Muscle of leg (tissue), 11 donors: ENCODE results near the gene MSI2. TPM values are rescaled to one million over a fixed set of nuclear protein-coding genes. Genes with fewer than 3 reads are reported as not detected.

ENCODE experiments used
- DNase-seq: peaks from one replicate; pipeline ENCODE4 v3.0.0; 2013
- H3K27ac ChIP-seq: one replicate; pipeline ENCODE4 v1.5.1; 2013; ENCODE audit warnings: mild to moderate bottlenecking, low read length, control low read depth
- H3K27me3 ChIP-seq: one replicate; pipeline ENCODE4 v1.6.1; 2013; ENCODE audit warnings: low read length; ENCODE audit not compliant: control insufficient read depth, insufficient read depth
- H3K36me3 ChIP-seq: one replicate; pipeline ENCODE4 v1.6.1; 2013; ENCODE audit warnings: low read length; ENCODE audit not compliant: control insufficient read depth, insufficient read depth
- H3K4me1 ChIP-seq: one replicate; pipeline ENCODE4 v1.6.1; 2013; ENCODE audit warnings: low read length; ENCODE audit not compliant: control insufficient read depth, insufficient read depth
- H3K4me3 ChIP-seq: one replicate; pipeline ENCODE4 v1.5.1; 2013; ENCODE audit warnings: low read length, control low read depth
- H3K9me3 ChIP-seq: replicated peaks from 2 replicates; pipeline ENCODE4 v1.6.1; 2013; ENCODE audit warnings: low read depth, low read length; ENCODE audit not compliant: control insufficient read depth
- WGBS: methylation state at CpG from one replicate; pipeline ENCODE4 v1.1.5; 2013; ENCODE audit warnings: missing lambda C conversion rate; ENCODE audit not compliant: insufficient coverage; 5-methylcytosine and 5-hydroxymethylcytosine counted together
- polyA plus RNA-seq, 8 donors: library from polyadenylated mRNA; unstranded; fragments of 120-200 nt; gene quantifications; one replicate each; pipeline versions ENCODE4 v1.2.1 to v1.2.3, GENCODE V29; 2013; ENCODE audit warnings: inconsistent platforms in 1 of 8, low replicate concordance in 1 of 8; ENCODE audit not compliant: insufficient read length in 8 of 8, insufficient read depth in 1 of 8
- total RNA-seq: library from RNA; stranded (reverse); fragments of 120-200 nt; gene quantifications from one replicate; pipeline ENCODE4 v1.2.4, GENCODE V29; 2013

Gene MSI2
- total and polyA plus RNA-seq, 9 donors = 21.5 to 32.0 (median 27.4) TPM

DNA sequence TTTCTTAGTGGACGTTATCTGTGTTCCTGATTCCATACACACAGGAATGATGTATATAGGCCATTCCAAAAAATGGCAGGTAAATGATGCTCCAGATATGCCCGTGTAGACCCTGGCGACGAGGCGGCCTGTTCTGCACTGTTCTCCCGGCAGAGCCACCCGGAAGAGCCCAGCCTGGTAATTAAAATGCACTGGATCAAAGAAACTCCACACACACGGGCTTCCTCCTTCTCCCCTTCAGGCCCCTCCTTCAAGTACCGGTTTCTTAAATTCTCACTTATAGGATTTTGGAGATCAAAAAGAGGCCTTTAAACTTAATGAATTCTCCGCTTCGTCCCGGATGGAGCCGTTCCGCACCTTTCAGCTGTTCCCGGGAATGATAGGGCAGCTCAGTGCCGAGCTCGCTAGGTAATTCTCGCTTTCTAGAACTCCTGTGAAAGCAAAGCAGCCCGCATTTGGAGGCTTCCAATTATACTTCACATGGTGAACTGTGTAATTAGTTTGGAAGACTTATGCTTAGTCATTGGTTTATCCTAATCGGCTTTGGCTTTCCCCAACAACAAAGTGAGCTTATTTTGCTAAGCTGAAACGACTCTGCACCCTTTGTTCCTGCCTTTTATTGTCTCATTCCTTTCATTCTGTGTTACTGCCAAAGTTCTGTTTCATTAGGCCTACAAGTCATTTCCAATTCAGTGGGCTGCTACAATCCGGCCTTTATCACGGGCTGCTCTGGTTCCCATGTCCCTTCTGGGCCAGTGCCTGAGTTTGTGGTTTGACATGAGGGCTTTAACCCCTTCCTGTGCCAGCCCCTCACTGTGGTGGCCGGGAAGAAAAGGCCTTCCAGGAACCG lies 150.0 kb downstream of the MSI2 start:
- H3K9me3 ChIP-seq = no peaks in the 10 kb centered on the region
- peaks cover 2% of the 10 kb centered on the region for H3K27me3 ChIP-seq
- peak; percentile 6 for DNase-seq
- 59% methylated on average over 16 of the region's 25 CpGs for WGBS
- H3K4me3 ChIP-seq = no peak overlapping the region
- no peak overlapping the region for H3K27ac ChIP-seq
- H3K4me1 ChIP-seq = peaks cover 8% of the 10 kb centered on the region
- peaks cover 5% of the 10 kb centered on the region for H3K36me3 ChIP-seq

DNA sequence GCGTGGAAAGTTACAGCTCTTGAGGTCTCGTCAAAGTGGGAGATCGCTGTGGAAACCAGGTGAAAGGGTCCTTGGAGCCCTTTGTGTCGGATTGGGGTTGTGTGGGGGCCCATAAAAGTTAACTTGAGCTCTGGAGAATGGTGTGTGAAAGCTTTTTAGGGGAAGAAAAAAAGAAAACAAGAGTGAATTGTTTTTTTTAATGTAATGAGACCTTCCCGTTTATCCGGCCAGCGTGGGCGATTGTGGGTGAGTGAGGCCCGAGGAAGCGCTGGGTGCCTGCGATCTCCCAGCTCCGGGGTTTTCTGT lies 150.6 kb downstream of the MSI2 start:
- WGBS = 85% methylated on average over 5 of the region's 12 CpGs
- peaks cover 8% of the 10 kb centered on the region for H3K4me1 ChIP-seq
- no peak for DNase-seq

DNA sequence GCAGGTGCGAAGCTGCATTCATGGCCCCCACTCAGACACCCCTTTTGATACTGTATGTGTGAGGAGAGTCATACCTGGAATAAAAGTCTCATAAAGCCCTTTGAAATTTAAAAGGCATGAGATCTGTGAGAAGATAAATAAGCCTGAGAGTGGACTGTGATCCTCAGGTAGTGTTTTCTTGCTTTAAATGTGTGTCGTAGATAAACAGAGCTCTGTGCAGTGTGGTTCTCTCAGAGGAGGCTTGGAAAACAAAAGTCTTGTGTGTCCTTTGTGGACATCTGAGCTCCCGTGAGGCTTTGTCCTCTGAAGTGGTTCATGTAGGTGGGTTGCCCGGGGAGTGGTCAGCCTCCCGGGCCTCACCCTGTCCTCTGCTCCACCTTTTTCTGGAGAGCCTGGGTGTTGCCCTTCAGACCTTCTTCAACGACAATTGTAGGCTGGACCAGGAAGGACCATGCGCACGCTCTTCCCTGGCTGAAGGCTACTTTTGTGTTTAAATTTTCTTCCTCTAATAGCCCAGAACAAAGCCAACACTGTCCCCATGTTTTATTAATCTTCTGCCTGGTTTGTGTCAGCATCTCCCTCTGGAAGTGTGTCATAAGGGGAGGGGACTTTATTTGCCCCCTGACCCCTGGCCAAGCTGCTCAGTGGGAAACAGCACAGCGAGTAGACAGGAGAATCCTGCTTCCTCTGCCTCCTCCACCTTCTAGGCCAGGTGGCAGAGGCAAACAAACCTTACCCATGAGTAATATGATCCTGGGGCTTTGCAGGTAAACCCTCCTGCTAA lies 151.2 kb downstream of the MSI2 start:
- Histone ChIP-seq H3K4me3 (no peak overlapping the region), H3K4me1 (peaks cover 8% of the 10 kb centered on the region), H3K9me3 (no peaks in the 10 kb centered on the region), H3K27me3 (peaks cover 2% of the 10 kb centered on the region), H3K36me3 (peaks cover 1% of the 10 kb centered on the region), H3K27ac (no peak overlapping the region)
- 54% methylated on average over 2 of the region's 9 CpGs for WGBS
- DNase-seq = peak; percentile 7

More for the DNA sequence above, 150.6 kb downstream of the MSI2 start:
- no peak overlapping the region for H3K4me3 ChIP-seq
- H3K27me3 ChIP-seq = peaks cover 2% of the 10 kb centered on the region
- H3K9me3 ChIP-seq = no peaks in the 10 kb centered on the region
- H3K27ac ChIP-seq = no peak overlapping the region
- peaks cover 5% of the 10 kb centered on the region for H3K36me3 ChIP-seq

DNA sequence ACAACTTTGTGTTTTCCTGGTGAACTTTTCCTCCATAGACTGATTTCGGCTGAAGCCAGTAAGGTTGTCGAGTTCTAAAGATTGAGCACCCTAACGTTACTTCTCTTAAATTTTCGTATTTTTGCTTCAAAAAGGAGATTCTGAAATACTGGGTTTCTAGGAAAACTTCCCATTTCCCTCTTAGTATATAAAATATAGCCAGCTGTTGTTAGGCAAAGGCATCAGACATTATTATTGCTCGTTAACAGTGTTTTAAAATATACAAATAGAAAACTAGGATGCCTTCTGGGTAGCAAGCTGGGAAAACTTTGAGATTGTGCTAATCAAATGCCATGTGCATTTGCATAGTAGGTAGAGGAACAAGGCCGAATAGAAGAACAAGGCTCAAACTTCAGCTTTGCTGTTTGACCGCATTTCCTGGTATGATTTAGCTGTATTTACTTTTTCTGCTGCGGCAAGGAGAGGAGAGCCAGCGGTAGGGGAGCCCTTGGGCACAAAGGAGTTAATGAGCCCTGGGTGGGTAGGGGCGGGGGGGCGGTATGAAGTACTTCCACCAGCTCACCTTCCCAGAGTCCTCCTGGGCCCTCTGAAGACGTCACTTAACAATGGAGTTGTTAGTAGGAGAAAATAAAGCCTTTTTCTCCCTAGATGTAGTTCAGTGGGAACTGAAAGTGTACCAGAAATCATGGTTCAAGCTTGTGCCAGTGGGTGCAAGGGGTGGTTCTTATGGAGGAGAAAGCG lies 151.9 kb downstream of the MSI2 start:
- no peak overlapping the region for H3K27ac ChIP-seq
- H3K4me1 ChIP-seq = peaks cover 8% of the 10 kb centered on the region
- WGBS = 41% methylated on average over 3 of the region's 13 CpGs
- no peaks in the 10 kb centered on the region for H3K9me3 ChIP-seq
- no peak for DNase-seq
- no peaks in the 10 kb centered on the region for H3K36me3 ChIP-seq
- H3K4me3 ChIP-seq = no peak overlapping the region
- peaks cover 2% of the 10 kb centered on the region for H3K27me3 ChIP-seq

DNA sequence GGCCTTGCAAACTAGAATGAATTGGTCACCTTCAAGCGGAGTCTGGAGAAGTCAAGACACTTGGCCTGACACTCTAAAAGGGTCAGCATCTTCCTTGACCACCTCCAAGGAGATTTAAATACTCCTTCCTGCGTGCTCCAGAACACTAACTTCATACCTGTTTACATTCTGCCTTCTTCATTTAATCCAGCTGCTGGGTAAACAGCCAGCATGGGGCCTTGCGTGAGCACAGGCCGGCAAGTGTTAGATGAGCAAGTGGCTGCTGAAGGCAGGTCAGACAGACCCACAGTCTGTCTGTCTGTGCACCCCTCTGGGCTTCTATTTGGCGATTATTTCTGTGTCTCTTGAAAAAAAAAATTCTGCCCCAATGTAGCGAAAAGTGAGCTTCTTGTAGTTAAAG lies 153.8 kb downstream of the MSI2 start:
- Histone ChIP-seq H3K4me3 (no peak overlapping the region), H3K9me3 (no peaks in the 10 kb centered on the region), H3K27me3 (peaks cover 2% of the 10 kb centered on the region), H3K27ac (no peak overlapping the region), H3K36me3 (no peaks in the 10 kb centered on the region), H3K4me1 (peaks cover 8% of the 10 kb centered on the region)
- no peak for DNase-seq
- 71% methylated on average over 1 of the region's 6 CpGs for WGBS

DNA sequence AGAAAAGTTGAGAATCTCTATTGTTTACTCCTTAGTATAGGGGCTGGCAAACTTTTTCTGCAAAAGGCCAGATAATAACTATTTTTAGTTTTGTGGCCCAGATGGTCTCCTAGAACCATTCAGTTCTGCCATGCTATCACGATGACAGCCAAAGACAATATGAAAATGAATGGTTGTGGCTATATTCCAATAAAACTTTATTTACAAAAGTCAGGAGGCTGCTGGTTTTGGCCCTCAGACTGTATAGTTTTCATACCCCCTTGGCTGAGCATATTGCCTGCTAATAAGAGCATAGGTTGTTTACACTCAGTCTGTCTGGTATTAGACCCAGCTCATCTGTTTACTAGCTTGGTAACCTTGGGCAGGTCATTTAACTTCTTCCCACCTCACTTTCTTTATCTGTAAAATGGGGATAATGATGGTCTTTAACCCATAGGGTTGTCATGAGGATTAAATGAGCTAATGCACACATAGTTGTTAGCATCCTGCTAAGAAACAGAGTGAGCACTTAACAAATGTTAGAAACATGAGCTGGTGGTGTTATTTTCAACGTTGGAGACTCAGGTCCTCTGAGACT lies 156.3 kb downstream of the MSI2 start:
- peaks cover 2% of the 10 kb centered on the region for H3K9me3 ChIP-seq
- WGBS = 0% methylated on average over 1 of the region's 2 CpGs
- no peaks in the 10 kb centered on the region for H3K36me3 ChIP-seq
- H3K4me1 ChIP-seq = peaks cover 17% of the 10 kb centered on the region
- no peak overlapping the region for H3K27ac ChIP-seq
- H3K4me3 ChIP-seq = no peak overlapping the region
- peaks cover 2% of the 10 kb centered on the region for H3K27me3 ChIP-seq
- DNase-seq = no peak

DNA sequence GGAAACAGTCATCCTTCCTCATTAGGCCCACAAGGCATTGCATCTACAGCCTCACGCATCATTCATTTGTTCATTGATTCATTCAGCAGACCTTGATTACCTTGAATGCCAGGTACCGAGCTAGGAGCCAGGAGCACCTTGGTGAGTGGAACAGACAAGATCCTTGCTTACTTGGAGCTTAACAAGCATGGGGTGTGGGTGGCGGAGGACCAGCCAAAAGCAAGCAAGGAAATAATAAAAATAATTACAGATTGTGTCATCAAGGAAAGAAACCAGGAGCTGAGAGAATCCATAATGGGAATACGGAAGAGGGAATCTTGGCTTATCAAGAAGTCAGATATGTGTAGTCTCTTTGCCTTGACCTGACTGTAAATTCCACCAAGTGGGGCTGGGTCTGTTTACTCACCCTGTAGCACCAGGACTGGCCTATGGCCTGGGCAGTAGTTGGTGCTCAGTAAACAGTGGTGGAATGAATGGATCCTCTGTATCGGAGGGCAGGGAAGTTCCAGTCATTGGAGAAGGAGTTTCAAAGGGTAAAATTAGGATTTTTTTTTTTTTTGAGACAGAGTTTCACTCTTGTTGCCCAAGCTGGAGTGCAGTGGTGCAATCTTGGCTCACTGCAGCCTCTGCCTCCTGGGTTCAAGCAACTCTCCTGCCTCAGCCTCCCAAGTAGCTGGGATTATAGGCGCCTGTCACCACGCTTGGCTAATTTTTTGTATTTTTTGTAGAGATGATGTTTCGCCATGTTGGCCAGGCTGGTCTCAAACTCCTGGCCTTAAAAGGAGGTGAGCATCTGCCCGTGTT lies 157.7 kb downstream of the MSI2 start:
- H3K4me3 ChIP-seq = no peak overlapping the region
- no peak overlapping the region for H3K27ac ChIP-seq
- DNase-seq = no peak
- H3K9me3 ChIP-seq = peaks cover 2% of the 10 kb centered on the region
- H3K36me3 ChIP-seq = no peaks in the 10 kb centered on the region
- WGBS = 81% methylated on average over 5 of the region's 9 CpGs
- H3K27me3 ChIP-seq = no peaks in the 10 kb centered on the region
- peaks cover 15% of the 10 kb centered on the region for H3K4me1 ChIP-seq

DNA sequence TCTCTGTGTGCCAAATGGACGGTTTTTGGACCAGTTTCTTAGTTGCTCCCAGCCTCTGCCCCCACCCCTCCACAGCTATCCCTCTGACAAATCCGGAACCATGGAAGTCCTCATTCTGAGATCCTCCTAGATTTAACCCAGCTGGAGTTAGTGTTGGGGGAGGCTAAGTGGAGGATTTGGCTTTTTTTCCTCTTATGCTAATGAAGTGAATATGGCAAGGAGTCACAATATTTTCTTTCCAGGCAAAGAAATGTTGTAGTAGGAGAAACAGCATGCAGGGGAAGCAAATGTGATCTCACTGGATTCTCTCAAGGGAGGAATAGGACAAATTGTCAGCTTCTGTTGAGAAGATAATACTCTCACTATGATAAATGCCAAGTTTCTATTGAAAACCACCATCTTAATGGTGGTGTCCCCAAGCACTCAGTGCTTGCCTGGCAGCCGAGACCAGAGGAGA lies 159.5 kb downstream of the MSI2 start:
- Histone ChIP-seq H3K9me3 (peaks cover 2% of the 10 kb centered on the region), H3K27me3 (peaks cover 4% of the 10 kb centered on the region), H3K36me3 (no peaks in the 10 kb centered on the region), H3K27ac (no peak overlapping the region), H3K4me3 (no peak overlapping the region), H3K4me1 (peaks cover 19% of the 10 kb centered on the region)
- DNase-seq = peak; percentile 62
- WGBS = 60% methylated on average over 1 of the region's 3 CpGs

DNA sequence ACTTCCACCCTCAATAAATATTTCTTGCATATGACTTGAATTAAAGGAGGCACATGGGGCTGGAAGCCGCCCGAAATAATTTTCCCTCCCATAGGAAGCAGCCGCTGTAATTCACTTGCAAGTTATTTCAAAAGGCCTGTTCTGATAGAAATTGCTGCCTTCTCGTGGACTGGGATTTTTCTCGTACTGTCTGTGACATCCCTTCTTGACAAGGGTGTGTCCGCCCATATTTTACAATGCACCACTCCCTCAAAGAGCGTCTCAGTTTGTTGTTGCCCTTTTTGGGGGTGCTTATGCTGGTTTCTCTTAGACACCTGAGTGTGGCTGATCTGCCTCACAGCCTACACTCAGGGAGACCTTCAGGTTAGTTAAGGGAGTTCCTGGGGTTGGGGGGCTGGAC lies 160.0 kb downstream of the MSI2 start:
- Histone ChIP-seq H3K4me3 (no peak overlapping the region), H3K4me1 (peaks cover 24% of the 10 kb centered on the region), H3K27ac (no peak overlapping the region), H3K36me3 (no peaks in the 10 kb centered on the region), H3K27me3 (peaks cover 4% of the 10 kb centered on the region), H3K9me3 (peaks cover 2% of the 10 kb centered on the region)
- WGBS = no CpG with 5 or more reads among the region's 7 CpGs
- DNase-seq = no peak
